Upper lobe of right lung (tissue), 1 donor: ENCODE data around the gene MSH3. TPM values are rescaled to one million over a fixed set of nuclear protein-coding genes. Genes with fewer than 3 reads are reported as not detected.

Experiments used
- ATAC-seq: fragments of 200-7000 bp; cut with Tn5 transposase; one replicate; pipeline ENCODE4 v1.9.1; 2020; ENCODE audit warnings: mild to moderate bottlenecking, moderate library complexity
- DNase-seq: peaks from one replicate; pipeline ENCODE4 v3.0.0-alpha.2; 2020
- H3K27ac ChIP-seq: fragments of 200-600 bp; one replicate; pipeline ENCODE4 v1.8.0; 2022
- H3K27me3 ChIP-seq: fragments of 200-600 bp; one replicate; pipeline ENCODE4 v1.8.0; 2022; ENCODE audit warnings: mild to moderate bottlenecking
- H3K36me3 ChIP-seq: fragments of 200-600 bp; one replicate; pipeline ENCODE4 v1.8.0; 2022
- H3K4me1 ChIP-seq: fragments of 200-600 bp; one replicate; pipeline ENCODE4 v1.8.0; 2022
- H3K4me3 ChIP-seq: fragments of 200-600 bp; one replicate; pipeline ENCODE4 v1.8.0; 2022; ENCODE audit warnings: mild to moderate bottlenecking
- H3K9me3 ChIP-seq: fragments of 200-600 bp; one replicate; pipeline ENCODE4 v1.8.0; 2022
- CTCF ChIP-seq: fragments of 200-600 bp; IDR thresholded peaks from one replicate; pipeline ENCODE4 v1.8.0; 2022; ENCODE audit warnings: antibody characterized with exemption
- intact Hi-C: fragments of 100-400 bp; cut with DNase I; formaldehyde crosslinking; loops from one replicate; pipeline ENCODE4 v1.11.0; 2022
- total RNA-seq: library from RNA; stranded (reverse); fragmentation: NEBNext Ultra II Directional; extraction: Animal tissue kit (Norgen Biotek cat#: 25700); gene quantifications from one replicate; pipeline ENCODE4 v1.2.1, GENCODE V29; 2021
- donor health status: DM: no; HTN: yes; CAD: no; lungs with severe emphysema.

The MSH3 gene
- total RNA-seq, 1 donor from 2014 or later = 13.7 TPM

- DNase-seq (no peak), ATAC-seq (peak; percentile 48)
- Histone ChIP-seq H3K27ac (no peak overlapping the region), H3K4me1 (no peaks in the 10 kb centered on the region), H3K9me3 (no peaks in the 10 kb centered on the region), H3K27me3 (no peaks in the 10 kb centered on the region), H3K4me3 (no peak overlapping the region), H3K36me3 (peaks cover 34% of the 10 kb centered on the region)
- intact Hi-C loops = no loop called here
- TF ChIP-seq CTCF = no peak
These were observed 143.7 kb downstream of the MSH3 start for GRCh38 chr5:80798166-80798565.

GRCh38 chr5:80798633-80799032 lies 144.2 kb downstream of the MSH3 start:
- H3K4me3 ChIP-seq = no peak overlapping the region
- no peak for DNase-seq
- intact Hi-C loops = no loop called here
- no peaks in the 10 kb centered on the region for H3K27me3 ChIP-seq
- H3K36me3 ChIP-seq = peaks cover 29% of the 10 kb centered on the region
- no peak for ATAC-seq
- H3K27ac ChIP-seq = no peak overlapping the region
- no peak for TF ChIP-seq CTCF
- H3K4me1 ChIP-seq = no peaks in the 10 kb centered on the region
- H3K9me3 ChIP-seq = no peaks in the 10 kb centered on the region

GRCh38 chr5:80799041-80799440 lies 144.6 kb downstream of the MSH3 start:
- ATAC-seq (peak; percentile 28), DNase-seq (no peak)
- H3K4me3 ChIP-seq = no peak overlapping the region
- H3K27me3 ChIP-seq = no peaks in the 10 kb centered on the region
- no peak overlapping the region for H3K27ac ChIP-seq
- no peaks in the 10 kb centered on the region for H3K4me1 ChIP-seq
- H3K36me3 ChIP-seq = peaks cover 26% of the 10 kb centered on the region
- no peak for TF ChIP-seq CTCF
- H3K9me3 ChIP-seq = no peaks in the 10 kb centered on the region
- intact Hi-C loops = no loop called here

- DNase-seq = no peak
- no peaks in the 10 kb centered on the region for H3K9me3 ChIP-seq
- H3K27ac ChIP-seq = no peak overlapping the region
- H3K4me3 ChIP-seq = no peak overlapping the region
- no peaks in the 10 kb centered on the region for H3K27me3 ChIP-seq
- H3K36me3 ChIP-seq = peaks cover 22% of the 10 kb centered on the region
- no peaks in the 10 kb centered on the region for H3K4me1 ChIP-seq
- ATAC-seq = no peak
- no peak for TF ChIP-seq CTCF
- intact Hi-C loops = no loop called here
These were observed 145.1 kb downstream of the MSH3 start for GRCh38 chr5:80799573-80799972.

- ATAC-seq (no peak), DNase-seq (no peak)
- Histone ChIP-seq H3K9me3 (no peaks in the 10 kb centered on the region), H3K4me3 (no peak overlapping the region), H3K36me3 (peaks cover 11% of the 10 kb centered on the region), H3K27ac (no peak overlapping the region), H3K4me1 (no peaks in the 10 kb centered on the region), H3K27me3 (no peaks in the 10 kb centered on the region)
- intact Hi-C loops = no loop called here
- TF ChIP-seq CTCF = peak; percentile 8
These were observed 149.9 kb downstream of the MSH3 start for GRCh38 chr5:80804332-80804731.

GRCh38 chr5:80805038-80805437 lies 150.6 kb downstream of the MSH3 start:
- H3K36me3 ChIP-seq = peaks cover 6% of the 10 kb centered on the region
- no peaks in the 10 kb centered on the region for H3K27me3 ChIP-seq
- no peak overlapping the region for H3K27ac ChIP-seq
- no peaks in the 10 kb centered on the region for H3K9me3 ChIP-seq
- TF ChIP-seq CTCF = no peak
- DNase-seq = no peak
- intact Hi-C loops = no loop called here
- H3K4me3 ChIP-seq = no peak overlapping the region
- ATAC-seq = no peak
- no peaks in the 10 kb centered on the region for H3K4me1 ChIP-seq
